Omental fat pad (tissue), 4 donors: Measurements from ENCODE around the gene HS3ST2. TPM values are rescaled to one million over a fixed set of nuclear protein-coding genes. Genes with fewer than 3 reads are reported as not detected.

ENCODE experiments used
- ATAC-seq: fragments of 150-250 bp; one replicate; pipeline ENCODE4 v1.9.1; 2016; ENCODE audit warnings: mild to moderate bottlenecking, moderate library complexity; ENCODE audit not compliant: low FRiP score
- DNase-seq: peaks from one replicate; pipeline ENCODE4 v3.0.0-alpha.2; 2019; ENCODE audit warnings: low spot score
- total RNA-seq, 4 donors: library from RNA; depleted of rRNA; stranded (reverse); fragments of >200 nt; gene quantifications; one replicate each; pipeline ENCODE4 v1.1.0, GENCODE V29; 2016
- TF ChIP-seq, protein P1 (sequence below), 3 donors: fragments of 450-650 bp; IDR thresholded peaks; one replicate each; pipeline ENCODE4 v1.5.1; 2016 to 2017; ENCODE audit warnings: antibody characterized with exemption in 3 of 3, mild to moderate bottlenecking in 3 of 3, moderate library complexity in 2 of 3

Gene HS3ST2
- total RNA-seq, 4 donors from 2014 or later: 1.7 to 3.6 (median 2.5) TPM

DNA sequence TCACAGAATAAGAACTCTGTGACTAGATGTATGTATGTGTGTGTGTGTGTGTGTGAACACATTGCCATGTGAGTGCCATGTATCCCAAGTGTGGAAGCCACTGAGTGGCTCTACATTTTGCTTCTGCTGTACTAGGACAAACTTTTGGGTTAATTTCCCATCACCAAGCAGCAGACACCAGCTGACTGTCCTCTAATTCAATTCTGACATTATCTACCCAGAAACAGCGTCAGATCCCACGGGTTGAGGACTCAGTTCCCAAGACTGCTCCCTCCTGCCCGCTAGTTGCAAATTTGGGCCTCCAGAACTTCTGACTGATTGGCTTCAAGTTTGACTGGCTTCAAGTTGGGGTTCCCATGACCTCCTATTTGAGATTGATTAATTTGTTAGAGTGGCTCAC lies 29.2 kb downstream of the HS3ST2 start:
- ATAC-seq: no peak
- TF ChIP-seq, protein P1, sequence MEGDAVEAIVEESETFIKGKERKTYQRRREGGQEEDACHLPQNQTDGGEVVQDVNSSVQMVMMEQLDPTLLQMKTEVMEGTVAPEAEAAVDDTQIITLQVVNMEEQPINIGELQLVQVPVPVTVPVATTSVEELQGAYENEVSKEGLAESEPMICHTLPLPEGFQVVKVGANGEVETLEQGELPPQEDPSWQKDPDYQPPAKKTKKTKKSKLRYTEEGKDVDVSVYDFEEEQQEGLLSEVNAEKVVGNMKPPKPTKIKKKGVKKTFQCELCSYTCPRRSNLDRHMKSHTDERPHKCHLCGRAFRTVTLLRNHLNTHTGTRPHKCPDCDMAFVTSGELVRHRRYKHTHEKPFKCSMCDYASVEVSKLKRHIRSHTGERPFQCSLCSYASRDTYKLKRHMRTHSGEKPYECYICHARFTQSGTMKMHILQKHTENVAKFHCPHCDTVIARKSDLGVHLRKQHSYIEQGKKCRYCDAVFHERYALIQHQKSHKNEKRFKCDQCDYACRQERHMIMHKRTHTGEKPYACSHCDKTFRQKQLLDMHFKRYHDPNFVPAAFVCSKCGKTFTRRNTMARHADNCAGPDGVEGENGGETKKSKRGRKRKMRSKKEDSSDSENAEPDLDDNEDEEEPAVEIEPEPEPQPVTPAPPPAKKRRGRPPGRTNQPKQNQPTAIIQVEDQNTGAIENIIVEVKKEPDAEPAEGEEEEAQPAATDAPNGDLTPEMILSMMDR (IDR thresholded peaks at IDR 0.05): no peak
- DNase-seq: no peak

DNA sequence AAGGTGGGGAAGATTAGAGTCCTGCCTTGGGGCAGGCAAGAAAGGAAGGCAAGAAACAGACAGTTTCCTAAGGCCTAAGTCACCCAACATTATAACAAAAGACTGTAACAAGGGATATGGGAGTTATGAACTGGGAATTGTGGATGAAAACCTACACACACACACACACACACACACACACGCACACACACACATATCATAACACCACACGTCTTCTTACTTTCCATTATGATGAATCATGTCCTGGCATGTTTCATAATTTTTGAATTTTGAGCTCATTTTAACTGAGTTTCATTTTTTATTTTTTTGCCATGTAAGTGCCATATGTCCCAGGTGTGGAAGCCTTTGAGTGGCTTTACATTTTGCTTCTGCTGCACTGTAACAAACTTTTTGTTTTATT lies 29.9 kb downstream of the HS3ST2 start:
- no peak for DNase-seq
- ATAC-seq: no peak
- TF ChIP-seq, protein P1 (IDR thresholded peaks at IDR 0.05): no peak

DNA sequence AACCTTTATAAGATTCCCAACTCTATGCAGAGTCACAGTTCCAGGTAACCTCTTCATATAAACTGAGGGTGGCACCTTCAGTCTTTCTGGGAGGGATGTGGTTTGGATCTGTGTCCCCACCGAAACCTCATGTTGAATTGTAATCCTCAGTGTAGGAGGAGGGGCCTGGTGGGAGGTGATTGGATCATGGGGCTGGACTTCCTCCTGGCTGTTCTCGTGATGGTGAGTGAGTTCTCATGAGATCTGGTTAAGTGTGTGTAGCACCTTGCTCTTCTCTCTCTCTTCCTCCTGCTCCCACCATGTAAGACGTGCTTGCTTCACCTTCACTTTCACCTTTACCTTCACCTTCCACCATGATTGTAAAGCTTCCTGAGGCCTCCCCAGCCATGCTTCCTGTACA lies 30.5 kb downstream of the HS3ST2 start:
- TF ChIP-seq, protein P1 (IDR thresholded peaks at IDR 0.05): no peak
- DNase-seq (no peak), ATAC-seq (no peak)

DNA sequence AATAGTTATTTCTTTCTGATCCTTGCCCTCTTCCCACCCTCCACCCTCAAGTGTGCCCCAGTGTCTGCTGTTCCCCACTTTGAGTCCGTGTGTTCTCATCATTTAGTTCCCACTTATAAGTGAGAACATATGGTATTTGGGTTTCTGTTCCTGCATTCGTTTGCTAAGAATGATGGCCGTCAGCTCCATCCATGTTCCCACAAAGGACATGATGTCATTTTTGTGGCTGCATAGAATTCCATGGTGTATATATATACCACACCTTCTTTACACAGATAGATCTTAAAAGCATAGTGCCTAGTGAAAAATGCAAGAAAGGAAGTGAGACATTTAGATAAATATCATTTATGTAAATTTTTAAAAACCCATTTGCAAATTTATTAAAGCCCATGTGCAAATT lies 33.1 kb downstream of the HS3ST2 start:
- no peak for DNase-seq
- TF ChIP-seq, protein P1 (IDR thresholded peaks at IDR 0.05): no peak
- no peak for ATAC-seq

DNA sequence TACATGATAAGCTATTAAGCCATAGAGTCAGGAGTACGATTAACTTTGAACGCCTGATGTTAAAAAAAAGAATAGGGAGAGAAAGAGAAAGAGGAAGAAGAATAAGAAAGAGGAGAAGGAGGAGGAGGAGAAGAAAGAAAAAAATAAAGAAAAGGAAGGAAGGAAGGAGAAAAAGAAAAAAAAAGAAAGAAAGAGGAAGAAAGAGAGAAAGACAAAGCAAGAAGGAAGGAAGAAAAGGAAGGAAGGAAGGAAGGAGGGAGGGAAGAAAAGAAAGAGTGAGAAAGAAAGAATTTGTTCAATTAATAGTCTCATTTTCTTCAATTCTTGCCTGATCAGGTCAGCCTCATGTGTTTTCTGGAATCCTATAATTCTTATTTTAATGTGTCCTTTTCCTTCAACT lies 33.7 kb downstream of the HS3ST2 start:
- ATAC-seq (no peak), DNase-seq (no peak)
- TF ChIP-seq, protein P1 (IDR thresholded peaks at IDR 0.05): no peak

DNA sequence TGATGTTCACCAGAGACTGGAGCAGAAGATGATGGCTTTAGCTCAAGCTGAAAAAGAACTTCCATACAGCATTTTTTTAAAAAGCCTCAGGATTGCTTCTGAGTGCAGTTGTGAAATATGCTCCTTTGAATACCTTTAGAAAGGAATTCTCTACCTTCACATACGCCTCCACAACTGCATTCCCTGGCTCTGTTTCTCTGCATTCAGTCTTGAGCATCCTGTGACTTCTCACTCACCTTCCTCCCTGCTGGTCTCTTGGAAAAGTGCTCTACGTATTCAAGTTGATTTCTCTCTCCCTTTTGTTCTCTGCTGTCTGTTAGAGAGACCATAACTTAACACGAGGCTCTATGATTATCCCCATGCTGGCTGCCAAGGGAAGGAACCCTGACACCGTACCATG lies 34.5 kb downstream of the HS3ST2 start:
- DNase-seq (no peak), ATAC-seq (no peak)
- TF ChIP-seq, protein P1 (IDR thresholded peaks at IDR 0.05): no peak

DNA sequence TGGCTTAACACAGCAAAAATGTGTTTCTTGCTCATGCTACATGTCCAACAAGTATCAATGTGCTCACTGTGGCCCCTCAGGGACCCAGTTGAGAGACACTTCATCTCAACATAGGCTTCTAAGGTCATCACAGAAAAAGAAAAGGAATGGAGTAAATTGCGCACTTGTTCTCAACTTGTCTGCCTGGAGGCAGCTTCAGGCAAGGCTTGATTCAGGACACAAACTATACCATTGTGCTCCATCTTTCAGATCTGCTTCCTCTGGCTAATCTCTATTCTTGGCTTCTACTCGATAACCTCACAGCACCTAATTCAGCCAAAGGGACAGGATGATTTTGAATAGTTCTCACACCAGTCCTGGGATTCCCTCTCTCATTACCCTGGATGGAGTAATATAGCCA lies 35.6 kb downstream of the HS3ST2 start:
- TF ChIP-seq, protein P1 (IDR thresholded peaks at IDR 0.05): no peak
- ATAC-seq (no peak), DNase-seq (no peak)
